ENCODE data around the gene ATG4C. TPM values are rescaled to one million over a fixed set of nuclear protein-coding genes. Genes with fewer than 3 reads are reported as not detected.
"Not testable (repeated sequence)": the region's sequence is repeated elsewhere in the genome, so short reads cannot be mapped to it uniquely, and the experiment has no call there.

ATG4C gene
- total and polyA plus RNA-seq, 2 donors (not counting 3 experiments of a cell fraction or from before 2014, with no cell fraction given): 2.8 to 11.8 TPM

GRCh38 chr1:62781841-62782543 is 1.9 kb upstream of the ATG4C start:
- no peak overlapping the region for H3K9ac ChIP-seq (replicated peaks; ENCODE audit: extremely low read depth, insufficient read depth, low read length)
- H3K4me3 ChIP-seq (replicated peaks in 1 of 3; ENCODE audit: insufficient read depth in 1 of 3, low read depth in 1 of 3, low read length in 3 of 3): no peak overlapping the region
- H3K36me3 ChIP-seq (ENCODE audit: control insufficient read depth in 2 of 2, extremely low read depth in 1 of 2, insufficient read depth in 2 of 2, low read length in 2 of 2): no peaks in the 10 kb centered on the region
- no peak for FAIRE-seq
- ChIA-PET CTCF (interaction anchor here (1.5 to 1.7 kb wide), 4 partner anchors 19 to 274 kb away, joined by 3 to 8 read pairs (median 4); no protein-coding TSS in a partner anchor), POLR2A (no interaction called here)
- BruUV-seq (replicated peaks): no TSS peak
- no peak for DNase-seq (ENCODE audit: low read depth, low spot score)
- no peak overlapping the region for H3K27ac ChIP-seq (ENCODE audit: insufficient read depth, low read depth, low read length)
- H3K79me2 ChIP-seq (ENCODE audit: control insufficient read depth, insufficient read depth, low read length): peaks cover 3% of the 10 kb centered on the region
- no peaks in the 10 kb centered on the region for H4K20me1 ChIP-seq (replicated peaks; ENCODE audit: control insufficient read depth, extremely low read depth, insufficient read depth, low read length)
- H3K27me3 ChIP-seq (ENCODE audit: control insufficient read depth in 2 of 2, insufficient read depth in 2 of 2, low read length in 2 of 2): peaks cover 19 to 26% of the 10 kb centered on the region in 2 experiments
- no peaks in the 10 kb centered on the region for H3K9me1 ChIP-seq (replicated peaks; ENCODE audit: control insufficient read depth, extremely low read depth, insufficient read depth, low read length)
- intact Hi-C loops (cut with micrococcal nuclease) (loop anchor here (2.0 kb wide), 1 partner anchor 93 kb away; the partner anchor contains the start of gene DOCK7), dilution Hi-C loops (cut with MboI; ENCODE audit: extremely low pct_ligation_motif_present, low sequenced_read_pairs) (no loop called here)
- TF ChIP-seq FOS (IDR thresholded peaks at IDR 0.05; ENCODE audit: borderline replicate concordance, insufficient read depth, low read length) (no peak), MYC (IDR thresholded peaks at IDR 0.05; ENCODE audit: low read depth, low read length) (no peak), JUN (IDR thresholded peaks at IDR 0.05; ENCODE audit: borderline replicate concordance, insufficient read depth, insufficient read length, low read depth) (no peak), POLR2AphosphoS5 (IDR thresholded peaks at IDR 0.05; ENCODE audit: insufficient read depth, low read depth, low read length) (no peak), EZH2 (IDR thresholded peaks at IDR 0.05; ENCODE audit: borderline replicate concordance, low read depth, low read length, severe bottlenecking) (no peak), CTCF (IDR thresholded peaks at IDR 0.05; ENCODE audit: extremely low read depth in 1 of 2, insufficient read depth in 1 of 2, low read depth in 1 of 2, low read length in 2 of 2) (no peak)
- no peak overlapping the region for H2AFZ ChIP-seq (ENCODE audit: low read depth, low read length)
- H3K9me3 ChIP-seq (replicated peaks; ENCODE audit: control insufficient read depth, insufficient read depth, low read length): no peaks in the 10 kb centered on the region
- H3K4me2 ChIP-seq (ENCODE audit: insufficient read depth, low read length): no peak overlapping the region
- peaks cover 7% of the 10 kb centered on the region for H3K4me1 ChIP-seq (ENCODE audit: control insufficient read depth, extremely low read depth, insufficient read depth, low read length)

GRCh38 chr1:62782544-62783212 is 1.3 kb upstream of the ATG4C start:
- ChIA-PET POLR2A (interaction anchor here (0.7 kb wide), 2 partner anchors 347 to 615 kb away, joined by 3 to 5 read pairs; no protein-coding TSS in a partner anchor), CTCF (interaction anchor here (1.5 to 1.7 kb wide), 3 partner anchors 19 to 275 kb away, joined by 3 to 8 read pairs (median 3); no protein-coding TSS in a partner anchor)
- H3K4me1 ChIP-seq (ENCODE audit: control insufficient read depth, extremely low read depth, insufficient read depth, low read length); H3K4me2 ChIP-seq (ENCODE audit: insufficient read depth, low read length); H3K9me1 ChIP-seq (replicated peaks; ENCODE audit: control insufficient read depth, extremely low read depth, insufficient read depth, low read length); H3K27ac ChIP-seq (ENCODE audit: insufficient read depth, low read depth, low read length); H2AFZ ChIP-seq (ENCODE audit: low read depth, low read length); DNase-seq (ENCODE audit: low read depth, low spot score); H3K9ac ChIP-seq (replicated peaks; ENCODE audit: extremely low read depth, insufficient read depth, low read length); H3K79me2 ChIP-seq (ENCODE audit: control insufficient read depth, insufficient read depth, low read length); dilution Hi-C loops (cut with MboI; ENCODE audit: extremely low pct_ligation_motif_present, low sequenced_read_pairs); H3K4me3 ChIP-seq (replicated peaks in 1 of 3; ENCODE audit: insufficient read depth in 1 of 3, low read depth in 1 of 3, low read length in 3 of 3); FAIRE-seq; H3K36me3 ChIP-seq (ENCODE audit: control insufficient read depth in 2 of 2, extremely low read depth in 1 of 2, insufficient read depth in 2 of 2, low read length in 2 of 2); H3K9me3 ChIP-seq (replicated peaks; ENCODE audit: control insufficient read depth, insufficient read depth, low read length); BruUV-seq (replicated peaks); H4K20me1 ChIP-seq (replicated peaks; ENCODE audit: control insufficient read depth, extremely low read depth, insufficient read depth, low read length): not testable (repeated sequence)
- H3K27me3 ChIP-seq (ENCODE audit: control insufficient read depth in 2 of 2, insufficient read depth in 2 of 2, low read length in 2 of 2): peaks cover 17 to 21% of the 10 kb centered on the region in 2 experiments
- intact Hi-C loops (cut with micrococcal nuclease): loop anchor here (1.0 to 2.0 kb wide), 2 partner anchors 94 to 346 kb away; partner anchors contain the start of gene DOCK7
